ENCODE results near the gene OR1B1.

Gene OR1B1

GRCh38 chr9:122580360-122580759 lies 77.1 kb downstream of the OR1B1 start:
- Histone ChIP-seq H3K4me3 (ENCODE audit: low read length, poor library complexity, severe bottlenecking) (no peak overlapping the region), H3K4me1 (ENCODE audit: insufficient read depth, low read length, poor library complexity, severe bottlenecking) (no peaks in the 10 kb centered on the region), H3K4me2 (ENCODE audit: low read depth, low read length, poor library complexity, severe bottlenecking) (no peak overlapping the region), H3F3A (ENCODE audit: low read depth) (no peaks in the 10 kb centered on the region), H3K27me3 (ENCODE audit: insufficient read depth, low read length, poor library complexity, severe bottlenecking) (no peaks in the 10 kb centered on the region), H3K9ac (ENCODE audit: low read depth, low read length, poor library complexity, severe bottlenecking) (no peak overlapping the region), H3K9me2 (replicated peaks; ENCODE audit: low read depth, low read length) (no peaks in the 10 kb centered on the region), H3K9me3 (ENCODE audit: insufficient read depth, low read depth, low read length) (no peaks in the 10 kb centered on the region), H3K36me3 (ENCODE audit: insufficient read depth, low read length) (no peaks in the 10 kb centered on the region), H4K20me1 (ENCODE audit: insufficient read depth, low read length, poor library complexity, severe bottlenecking) (no peaks in the 10 kb centered on the region), H2AFZ (ENCODE audit: low read length) (no peak overlapping the region), H3K79me2 (ENCODE audit: insufficient read depth, low read length) (no peaks in the 10 kb centered on the region)
- TF ChIP-seq CTCF (conservative IDR thresholded peaks at IDR 0.05; ENCODE audit: low read length) (no peak), EZH2phosphoT487 (IDR thresholded peaks at IDR 0.05; ENCODE audit: borderline replicate concordance) (no peak)

GRCh38 chr9:122579874-122580273 lies 77.6 kb downstream of the OR1B1 start:
- Histone ChIP-seq H3K9ac (ENCODE audit: low read depth, low read length, poor library complexity, severe bottlenecking) (no peak overlapping the region), H3K9me3 (ENCODE audit: insufficient read depth, low read depth, low read length) (no peaks in the 10 kb centered on the region), H3K27me3 (ENCODE audit: insufficient read depth, low read length, poor library complexity, severe bottlenecking) (no peaks in the 10 kb centered on the region), H3F3A (ENCODE audit: low read depth) (no peaks in the 10 kb centered on the region), H3K4me1 (ENCODE audit: insufficient read depth, low read length, poor library complexity, severe bottlenecking) (no peaks in the 10 kb centered on the region), H2AFZ (ENCODE audit: low read length) (no peak overlapping the region), H3K9me2 (replicated peaks; ENCODE audit: low read depth, low read length) (no peaks in the 10 kb centered on the region), H3K79me2 (ENCODE audit: insufficient read depth, low read length) (no peaks in the 10 kb centered on the region), H3K36me3 (ENCODE audit: insufficient read depth, low read length) (no peaks in the 10 kb centered on the region), H3K4me3 (ENCODE audit: low read length, poor library complexity, severe bottlenecking) (no peak overlapping the region), H4K20me1 (ENCODE audit: insufficient read depth, low read length, poor library complexity, severe bottlenecking) (no peaks in the 10 kb centered on the region), H3K4me2 (ENCODE audit: low read depth, low read length, poor library complexity, severe bottlenecking) (no peak overlapping the region)
- TF ChIP-seq EZH2phosphoT487 (IDR thresholded peaks at IDR 0.05; ENCODE audit: borderline replicate concordance), result no peak
- TF ChIP-seq CTCF (conservative IDR thresholded peaks at IDR 0.05; ENCODE audit: low read length), result no peak

Data from Loucy (cell line).